Spleen (tissue), 7 donors: ENCODE data around the gene FLT1.

Experiments
- CTCF ChIP-seq, 11 experiments: fragments of 200-600 bp in 7 of 11; fragments of 450-650 bp in 4 of 11; sonication (generic) in 4 of 11; IDR thresholded peaks in 8 of 11; conservative IDR thresholded peaks in 3 of 11; 1 replicate in 7 of 11; 2 replicates in 4 of 11; pipeline versions ENCODE4 v1.4.0 to v1.8.0; 2016 to 2021; ENCODE audit warnings: antibody characterized with exemption in 11 of 11, inconsistent platforms in 4 of 11, mild to moderate bottlenecking in 1 of 11
- POLR2A ChIP-seq, 3 donors: fragments of 450-650 bp; IDR thresholded peaks; one replicate each; pipeline ENCODE4 v1.5.1; 2017; ENCODE audit warnings: antibody characterized with exemption in 3 of 3, mild to moderate bottlenecking in 1 of 3
- POLR2AphosphoS5 ChIP-seq, 3 donors: sonication (generic); formaldehyde crosslinking; IDR thresholded peaks; one replicate each; pipeline ENCODE4 v1.5.1; 2017; ENCODE audit warnings: antibody characterized with exemption in 3 of 3
- donor health status: DM: no; HTN: no; CAD: no; lungs with moderate emphysema.
- donor health status: DM: no; HTN: no; CAD: no.
- donor health status: DM: no; HTN: no; CAD: no.

GRCh38 chr13:28353679-28354078 lies 141.2 kb downstream of the FLT1 start:
- TF ChIP-seq CTCF (IDR thresholded peaks at IDR 0.05 in 8 of 11, conservative IDR thresholded peaks at IDR 0.05 in 3 of 11) (no peak), POLR2AphosphoS5 (IDR thresholded peaks at IDR 0.05) (no peak), POLR2A (IDR thresholded peaks at IDR 0.05) (no peak)
